ENCODE measurements around the gene ATP11C. TPM values are rescaled to one million over a fixed set of nuclear protein-coding genes. Genes with fewer than 3 reads are reported as not detected.

Gene ATP11C
- total RNA-seq, 1 donor from 2014 or later = 47.2 TPM

GRCh38 chrX:139801397-139801813 lies 131.4 kb downstream of the ATP11C start:
- Mint-ChIP-seq H3K4me1 (ENCODE audit: low read depth, unreplicated experiment) (no peaks in the 10 kb centered on the region), H3K27ac (ENCODE audit: unreplicated experiment) (no peak overlapping the region), H3K4me3 (ENCODE audit: unreplicated experiment) (no peak overlapping the region), H3K9me3 (ENCODE audit: unreplicated experiment) (no peaks in the 10 kb centered on the region), H3K36me3 (ENCODE audit: unreplicated experiment) (no peaks in the 10 kb centered on the region), H3K27me3 (ENCODE audit: unreplicated experiment) (no peaks in the 10 kb centered on the region)
- TF ChIP-seq, protein P1, sequence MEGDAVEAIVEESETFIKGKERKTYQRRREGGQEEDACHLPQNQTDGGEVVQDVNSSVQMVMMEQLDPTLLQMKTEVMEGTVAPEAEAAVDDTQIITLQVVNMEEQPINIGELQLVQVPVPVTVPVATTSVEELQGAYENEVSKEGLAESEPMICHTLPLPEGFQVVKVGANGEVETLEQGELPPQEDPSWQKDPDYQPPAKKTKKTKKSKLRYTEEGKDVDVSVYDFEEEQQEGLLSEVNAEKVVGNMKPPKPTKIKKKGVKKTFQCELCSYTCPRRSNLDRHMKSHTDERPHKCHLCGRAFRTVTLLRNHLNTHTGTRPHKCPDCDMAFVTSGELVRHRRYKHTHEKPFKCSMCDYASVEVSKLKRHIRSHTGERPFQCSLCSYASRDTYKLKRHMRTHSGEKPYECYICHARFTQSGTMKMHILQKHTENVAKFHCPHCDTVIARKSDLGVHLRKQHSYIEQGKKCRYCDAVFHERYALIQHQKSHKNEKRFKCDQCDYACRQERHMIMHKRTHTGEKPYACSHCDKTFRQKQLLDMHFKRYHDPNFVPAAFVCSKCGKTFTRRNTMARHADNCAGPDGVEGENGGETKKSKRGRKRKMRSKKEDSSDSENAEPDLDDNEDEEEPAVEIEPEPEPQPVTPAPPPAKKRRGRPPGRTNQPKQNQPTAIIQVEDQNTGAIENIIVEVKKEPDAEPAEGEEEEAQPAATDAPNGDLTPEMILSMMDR (IDR thresholded peaks at IDR 0.05; ENCODE audit: partially characterized antibody, unreplicated experiment) = no peak
- DNase-seq = no peak

DNA sequence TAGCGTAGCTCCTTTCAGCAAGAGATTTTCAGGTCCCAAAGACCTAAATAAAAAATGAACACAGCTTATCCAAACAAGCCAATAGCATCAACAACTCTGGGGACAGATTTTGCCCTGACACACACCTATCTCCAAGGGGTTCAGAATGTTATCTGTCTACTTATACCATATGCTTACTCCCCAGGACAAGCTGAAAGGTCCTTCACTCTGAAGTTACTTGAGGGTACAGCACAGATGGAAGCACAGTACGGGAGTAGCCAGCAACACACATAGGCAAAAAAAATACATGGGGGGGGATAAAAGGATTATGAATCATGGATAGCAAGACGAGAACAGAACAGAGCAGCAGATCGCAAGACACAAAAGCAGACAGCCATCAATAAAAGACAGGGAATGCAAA lies 134.2 kb downstream of the ATP11C start:
- no peaks in the 10 kb centered on the region for H3K36me3 Mint-ChIP-seq (ENCODE audit: unreplicated experiment)
- no peaks in the 10 kb centered on the region for H3K27me3 Mint-ChIP-seq (ENCODE audit: unreplicated experiment)
- H3K9me3 Mint-ChIP-seq (ENCODE audit: unreplicated experiment) = no peaks in the 10 kb centered on the region
- H3K4me1 Mint-ChIP-seq (ENCODE audit: low read depth, unreplicated experiment) = no peaks in the 10 kb centered on the region
- no peak overlapping the region for H3K27ac Mint-ChIP-seq (ENCODE audit: unreplicated experiment)
- TF ChIP-seq, protein P1 (IDR thresholded peaks at IDR 0.05; ENCODE audit: partially characterized antibody, unreplicated experiment) = no peak
- no peak for DNase-seq
- H3K4me3 Mint-ChIP-seq (ENCODE audit: unreplicated experiment) = no peak overlapping the region

- H3K4me3 Mint-ChIP-seq (ENCODE audit: unreplicated experiment) = no peak overlapping the region
- H3K27me3 Mint-ChIP-seq (ENCODE audit: unreplicated experiment) = no peaks in the 10 kb centered on the region
- TF ChIP-seq, protein P1 (IDR thresholded peaks at IDR 0.05; ENCODE audit: partially characterized antibody, unreplicated experiment) = no peak
- no peak for DNase-seq
- no peak overlapping the region for H3K27ac Mint-ChIP-seq (ENCODE audit: unreplicated experiment)
- H3K9me3 Mint-ChIP-seq (ENCODE audit: unreplicated experiment) = no peaks in the 10 kb centered on the region
- no peaks in the 10 kb centered on the region for H3K36me3 Mint-ChIP-seq (ENCODE audit: unreplicated experiment)
- no peaks in the 10 kb centered on the region for H3K4me1 Mint-ChIP-seq (ENCODE audit: low read depth, unreplicated experiment)
Measured at GRCh38 chrX:139795196-139795595, 137.7 kb downstream of the ATP11C start.

DNA sequence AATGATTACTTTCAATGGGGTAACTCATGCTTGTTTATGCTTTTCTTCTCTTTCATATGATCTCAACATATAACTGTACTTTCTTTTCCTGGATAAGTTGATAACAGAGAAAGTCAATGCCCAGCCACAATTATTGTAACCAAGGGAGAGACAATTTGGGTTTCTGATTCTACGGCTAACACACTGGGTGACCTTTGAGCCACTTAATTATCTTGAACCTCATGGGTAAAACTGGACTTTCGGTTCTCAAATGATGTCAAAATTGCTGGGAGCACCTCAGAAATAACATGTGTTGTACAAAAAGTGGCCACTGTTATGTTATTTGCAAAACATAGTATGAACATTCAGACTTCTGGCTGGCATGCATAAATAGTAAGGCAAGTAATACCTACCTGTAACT lies 145.3 kb downstream of the ATP11C start:
- Mint-ChIP-seq H3K4me1 (ENCODE audit: low read depth, unreplicated experiment) (no peaks in the 10 kb centered on the region), H3K27ac (ENCODE audit: unreplicated experiment) (no peak overlapping the region), H3K9me3 (ENCODE audit: unreplicated experiment) (no peaks in the 10 kb centered on the region), H3K27me3 (ENCODE audit: unreplicated experiment) (no peaks in the 10 kb centered on the region), H3K4me3 (ENCODE audit: unreplicated experiment) (no peak overlapping the region), H3K36me3 (ENCODE audit: unreplicated experiment) (no peaks in the 10 kb centered on the region)
- TF ChIP-seq, protein P1 (IDR thresholded peaks at IDR 0.05; ENCODE audit: partially characterized antibody, unreplicated experiment) = no peak
- DNase-seq = no peak

DNA sequence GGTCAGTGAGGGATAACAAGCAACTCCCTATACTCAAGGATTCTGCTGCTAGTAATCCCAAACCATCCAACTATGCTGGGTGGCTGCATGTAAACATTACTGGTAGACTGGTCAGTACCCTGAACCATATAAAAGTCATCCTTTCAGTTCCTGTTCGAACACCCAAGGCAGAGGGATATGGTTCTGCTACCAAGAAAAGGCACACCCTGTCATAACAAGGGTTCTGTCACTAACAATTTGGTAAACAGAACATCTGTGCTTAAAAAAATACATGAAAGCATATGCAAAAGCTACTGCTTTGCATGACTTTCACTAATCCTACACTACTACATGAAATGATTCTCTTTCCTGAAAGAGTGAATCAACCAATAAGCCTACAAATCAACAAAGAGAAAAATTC lies 148.0 kb downstream of the ATP11C start:
- H3K36me3 Mint-ChIP-seq (ENCODE audit: unreplicated experiment) = no peaks in the 10 kb centered on the region
- H3K27me3 Mint-ChIP-seq (ENCODE audit: unreplicated experiment) = no peaks in the 10 kb centered on the region
- H3K27ac Mint-ChIP-seq (ENCODE audit: unreplicated experiment) = no peak overlapping the region
- H3K9me3 Mint-ChIP-seq (ENCODE audit: unreplicated experiment) = no peaks in the 10 kb centered on the region
- no peaks in the 10 kb centered on the region for H3K4me1 Mint-ChIP-seq (ENCODE audit: low read depth, unreplicated experiment)
- TF ChIP-seq, protein P1 (IDR thresholded peaks at IDR 0.05; ENCODE audit: partially characterized antibody, unreplicated experiment) = no peak
- DNase-seq = no peak
- no peak overlapping the region for H3K4me3 Mint-ChIP-seq (ENCODE audit: unreplicated experiment)
